Anterior cingulate cortex (tissue), 58 donors: ENCODE data around the gene RBKS.
"Not testable (repeated sequence)": the region's sequence is repeated elsewhere in the genome, so short reads cannot be mapped to it uniquely, and the experiment has no call there.

Source experiments
- DNase-seq, 58 donors: peaks; one replicate each; lab custom pipeline; 2025; lab: John Stamatoyannopoulos, UW

Gene RBKS

DNA sequence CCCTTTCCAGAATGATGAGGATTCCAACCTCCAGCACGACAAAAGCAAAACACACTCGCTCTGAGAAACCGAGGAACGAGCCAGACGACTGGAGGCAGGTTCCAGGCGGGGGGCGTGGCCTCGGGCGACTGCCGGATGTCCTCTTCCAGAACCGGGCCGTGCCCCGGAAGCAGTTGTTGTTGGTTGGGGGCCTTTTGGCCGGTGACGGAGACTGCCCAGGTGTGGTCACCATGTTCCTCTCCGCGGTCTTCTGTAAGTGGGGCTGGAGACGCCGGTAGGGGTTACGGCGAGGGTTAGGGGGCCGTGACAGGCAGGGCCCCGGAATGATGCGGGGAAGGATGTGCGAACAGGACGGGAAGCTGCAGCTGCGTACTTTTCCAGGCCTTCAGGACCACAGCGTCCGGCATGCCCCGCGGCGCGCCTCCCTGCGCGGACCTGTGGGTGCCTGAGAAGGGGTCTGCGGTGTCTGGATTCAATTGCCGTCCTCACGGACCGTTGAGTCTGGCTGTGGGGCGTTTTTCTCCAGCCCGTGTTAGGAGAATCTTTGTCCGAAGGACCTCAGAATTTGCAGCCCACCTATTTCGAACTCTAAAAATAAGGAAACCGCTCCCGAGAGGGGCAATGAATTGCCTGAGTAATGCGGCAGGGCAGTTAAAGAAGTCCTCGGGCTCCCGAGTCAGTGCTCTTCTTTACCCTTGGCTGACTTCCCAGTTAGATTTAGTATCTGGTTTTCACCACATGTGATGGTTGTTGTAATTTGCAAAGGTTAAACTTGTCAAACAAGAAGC, 118.4 kb downstream of the RBKS start, which contains the start of gene MRPL33:
MRPL33 (plus strand) TSS at position 172 of the 788 bp plus-strand sequence; CDS start at position 231, 59 bp downstream.
- peak; percentile 39 to 95 (median 89) for DNase-seq

- DNase-seq: peak in 1 of 58 donors; percentile 52
Observed at GRCh38 chr2:27771202-27771547, 119.0 kb downstream of the RBKS start.

GRCh38 chr2:27766287-27766661, 123.9 kb downstream of the RBKS start:
- no peak for DNase-seq

DNA sequence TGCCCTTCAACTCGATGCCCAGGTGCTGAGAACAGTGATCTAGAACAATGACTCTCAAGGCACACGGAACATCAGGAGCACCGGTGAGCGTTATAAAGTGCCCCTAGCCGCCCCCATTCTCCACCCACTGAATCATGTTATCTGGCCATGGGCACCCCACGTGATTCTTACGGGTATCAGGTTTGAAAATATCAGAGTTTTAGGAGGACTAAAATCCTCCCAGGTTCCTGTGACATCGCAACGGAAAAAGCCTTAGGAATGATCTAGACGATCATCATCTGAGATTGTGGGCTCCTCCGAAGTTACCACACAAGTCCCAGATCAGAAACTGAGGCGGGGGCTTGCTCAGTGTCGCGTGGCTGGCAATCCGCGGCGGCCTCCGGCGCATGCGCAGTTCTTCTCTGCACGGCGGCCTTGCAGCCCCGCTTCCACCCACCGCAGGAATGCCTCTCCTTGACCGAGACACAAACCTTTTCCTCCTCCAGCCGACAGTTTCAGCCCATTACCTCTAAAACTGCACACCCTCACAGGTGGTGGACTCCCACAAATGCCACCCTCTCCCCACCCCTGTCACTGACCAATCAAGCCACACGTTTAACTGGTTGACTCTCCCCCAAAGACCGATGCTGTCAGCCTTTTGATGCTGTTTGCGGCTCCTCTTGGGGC, 124.4 kb downstream of the RBKS start:
- DNase-seq: peak in 20 of 58 donors; percentile 2 to 45 (median 10)

- DNase-seq: not testable (repeated sequence)
Observed at GRCh38 chr2:27764526-27764925, 125.7 kb downstream of the RBKS start.

GRCh38 chr2:27763907-27764267, 126.3 kb downstream of the RBKS start:
- no peak for DNase-seq

DNA sequence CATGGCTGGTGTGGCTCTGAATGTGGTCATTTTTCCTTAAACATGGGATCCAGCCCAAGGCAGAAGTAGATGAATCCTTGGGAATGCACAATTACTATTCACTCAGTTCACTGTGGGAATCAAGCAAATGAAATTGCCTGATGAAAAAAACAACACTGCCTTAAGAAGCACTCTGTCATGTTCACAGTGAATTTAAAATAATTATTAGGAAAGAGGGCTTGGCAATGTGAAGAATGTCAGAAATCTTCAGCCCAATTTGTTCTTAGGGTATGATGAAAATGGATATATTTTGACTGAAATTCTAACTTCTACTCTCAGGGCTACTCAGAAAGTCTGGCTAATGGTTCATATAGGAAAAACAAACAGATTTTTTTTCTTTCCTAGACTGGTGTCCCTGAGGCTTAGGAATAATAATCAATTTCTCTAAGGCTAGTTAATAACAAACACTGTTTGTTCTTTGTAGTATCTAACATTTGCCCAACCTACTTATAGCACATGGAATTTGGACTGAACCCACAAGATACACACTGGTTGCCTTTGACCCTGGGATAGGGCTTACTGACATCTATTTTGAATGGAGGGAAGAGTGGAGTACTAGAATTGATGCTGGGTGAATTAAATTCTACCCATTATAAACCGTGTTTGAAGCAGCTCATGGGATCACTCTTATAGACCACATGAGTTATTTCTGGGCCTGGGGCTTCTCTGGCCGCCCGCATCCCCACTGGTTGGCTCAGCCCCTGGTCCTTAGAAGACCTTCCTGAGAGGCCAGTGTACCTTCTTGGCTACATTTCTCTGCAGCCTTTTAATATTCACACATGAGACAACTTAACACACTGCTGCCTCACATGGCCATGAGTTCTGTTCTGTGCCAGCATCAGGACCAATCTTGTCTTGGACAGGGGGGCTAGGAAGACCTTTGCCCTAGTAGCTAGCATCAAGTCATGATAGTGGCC, 127.0 kb downstream of the RBKS start:
- DNase-seq: no peak

DNA sequence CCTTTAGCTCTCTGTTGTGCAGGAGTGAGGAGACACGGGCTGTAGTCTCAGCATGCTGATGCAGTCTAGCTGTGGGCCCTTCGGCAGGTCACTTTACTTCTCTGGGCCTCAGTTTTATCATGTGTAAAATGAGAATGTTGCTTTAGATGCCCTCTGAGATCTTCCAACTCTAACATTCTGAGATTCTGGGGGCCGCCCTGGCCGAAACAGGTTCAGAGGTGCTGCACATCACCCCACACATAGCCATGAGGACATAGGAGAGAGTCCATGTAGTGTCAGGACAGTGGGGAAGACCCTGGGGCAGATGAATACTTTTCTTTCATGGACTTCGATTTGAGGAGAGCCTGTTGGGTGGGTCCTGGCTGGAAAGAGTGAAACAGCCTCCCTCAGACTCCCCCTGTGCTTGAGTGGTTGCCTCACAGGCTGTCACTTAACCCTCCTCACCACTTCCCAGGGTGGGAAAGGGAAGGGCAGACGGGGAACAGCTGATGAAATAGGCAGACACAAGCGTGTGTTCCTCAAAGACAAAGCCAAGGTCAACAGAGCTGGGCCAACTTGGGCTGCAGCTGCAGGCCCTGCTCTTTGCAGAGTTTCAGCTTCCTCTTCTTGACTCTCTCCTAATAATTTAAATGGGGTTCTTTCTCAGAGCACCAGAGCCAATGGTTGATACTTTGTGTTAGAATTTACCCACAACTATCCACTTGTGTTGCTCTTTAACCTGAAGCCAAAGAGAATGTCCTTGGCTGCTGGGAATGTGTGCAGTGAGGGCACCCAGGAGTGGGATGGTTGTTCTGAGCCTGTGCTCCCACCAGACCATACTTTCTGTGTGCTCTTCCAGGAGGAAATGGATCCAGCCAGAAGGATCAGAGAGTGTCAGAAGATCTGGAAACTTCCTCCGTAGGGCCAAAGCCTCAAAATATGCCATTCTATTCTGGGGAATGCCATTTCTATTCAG, 133.4 kb downstream of the RBKS start:
- peak in 2 of 58 donors; percentile 9 to 11 for DNase-seq

DNA sequence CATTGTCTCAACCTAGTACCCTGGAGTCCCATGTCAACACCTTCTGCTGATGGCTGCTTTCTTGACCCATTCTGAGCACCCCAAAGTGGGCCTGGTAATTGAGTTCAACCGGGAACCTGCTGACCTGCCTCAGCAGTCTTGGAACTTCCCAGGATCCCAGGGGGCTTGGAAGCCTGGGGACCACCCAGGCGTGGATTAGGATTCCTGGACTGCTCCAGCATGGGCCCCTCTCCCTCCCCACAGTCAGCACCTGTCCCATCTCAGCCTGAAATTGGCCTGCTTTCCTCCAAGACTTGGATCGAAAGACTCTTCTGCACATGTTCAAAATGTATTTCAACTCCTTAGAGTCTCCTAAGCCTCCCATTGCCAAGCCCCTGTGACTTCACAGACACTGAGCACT, 134.1 kb downstream of the RBKS start:
- no peak for DNase-seq

- no peak for DNase-seq
Observed at GRCh38 chr2:27754831-27755230, 135.4 kb downstream of the RBKS start.

DNA sequence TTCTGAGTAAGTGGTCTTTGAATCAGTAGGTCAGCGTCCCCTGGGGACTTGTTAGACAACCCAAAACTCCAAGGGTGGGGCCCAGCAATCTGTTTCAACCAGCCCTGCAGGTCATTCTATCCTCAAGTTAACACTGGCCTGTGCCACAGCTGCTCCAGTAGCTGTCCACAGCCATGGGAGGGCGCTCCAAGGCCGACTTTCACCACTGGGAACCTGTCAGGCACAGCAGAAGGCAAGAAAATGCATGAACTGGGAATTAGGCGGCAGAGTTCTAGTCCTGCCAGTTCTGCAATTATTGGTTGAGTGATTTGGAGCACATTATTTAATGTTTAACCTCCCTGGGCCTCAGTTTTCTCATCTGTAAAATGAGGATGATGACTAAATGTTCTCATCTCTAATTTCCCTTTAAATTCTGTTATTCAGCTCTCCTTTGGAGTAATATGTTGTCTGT, 136.0 kb downstream of the RBKS start:
- DNase-seq: peak in 28 of 58 donors; percentile 3 to 64 (median 22)

DNA sequence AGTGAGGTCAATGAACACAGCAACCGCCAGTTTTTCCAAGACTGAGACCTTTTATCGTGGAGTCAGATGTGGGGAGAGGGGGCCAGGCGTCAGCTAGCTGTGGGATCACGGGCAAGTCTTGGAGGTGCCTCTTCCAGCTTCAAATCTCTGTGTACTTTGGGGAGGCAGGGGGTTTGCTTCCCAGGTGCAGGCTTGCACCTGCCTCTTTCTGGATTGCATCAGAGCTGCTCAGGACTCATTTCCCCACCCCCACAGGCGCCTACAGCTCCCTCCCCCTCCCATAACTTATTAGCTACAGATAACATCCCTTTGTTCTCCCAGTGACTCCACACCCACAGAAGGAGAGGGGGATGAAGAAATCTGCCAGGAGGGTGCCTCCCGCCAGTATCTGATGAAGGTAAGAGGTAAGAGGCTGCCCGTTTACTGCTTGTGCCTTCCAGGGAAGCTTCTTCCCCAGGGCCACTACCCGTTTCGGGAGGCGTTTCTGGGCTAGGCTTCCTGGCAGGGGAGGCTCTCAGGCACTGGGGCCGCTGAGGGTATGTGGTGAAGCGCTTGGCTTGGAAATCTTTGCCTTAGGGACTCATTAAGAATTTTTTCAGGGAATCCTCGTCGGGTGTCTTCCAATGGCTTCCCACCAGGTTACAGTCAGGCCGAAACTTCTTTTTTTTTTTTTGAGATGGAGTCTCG, 137.5 kb downstream of the RBKS start:
- peak in 1 of 58 donors; percentile 25 for DNase-seq

- DNase-seq: no peak
Observed at GRCh38 chr2:27751377-27751776, 138.8 kb downstream of the RBKS start.

GRCh38 chr2:27748803-27749554, 141.2 kb downstream of the RBKS start:
- DNase-seq: not testable (repeated sequence)

GRCh38 chr2:27747827-27748352, 142.3 kb downstream of the RBKS start:
- peak in 2 of 58 donors; percentile 20 to 41 for DNase-seq

DNA sequence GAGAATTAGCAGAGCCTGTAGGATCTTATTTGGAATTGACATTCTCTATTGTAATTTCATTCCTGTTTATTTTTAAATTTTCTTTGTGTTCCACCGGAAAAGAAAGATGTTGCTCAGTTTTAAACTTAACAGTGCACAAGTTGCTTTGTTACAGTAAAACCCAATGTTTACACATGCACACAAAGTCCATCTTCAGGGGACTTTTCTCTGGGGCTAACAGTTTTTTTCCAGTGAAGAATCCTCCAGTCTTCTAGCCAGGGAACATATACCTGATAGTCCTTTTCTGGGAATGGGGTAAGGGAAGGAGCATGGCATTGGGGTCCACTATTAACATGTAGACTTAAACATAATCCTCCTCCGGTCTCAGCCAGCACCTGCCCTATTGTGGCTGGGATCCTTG, 143.9 kb downstream of the RBKS start:
- DNase-seq: no peak

DNA sequence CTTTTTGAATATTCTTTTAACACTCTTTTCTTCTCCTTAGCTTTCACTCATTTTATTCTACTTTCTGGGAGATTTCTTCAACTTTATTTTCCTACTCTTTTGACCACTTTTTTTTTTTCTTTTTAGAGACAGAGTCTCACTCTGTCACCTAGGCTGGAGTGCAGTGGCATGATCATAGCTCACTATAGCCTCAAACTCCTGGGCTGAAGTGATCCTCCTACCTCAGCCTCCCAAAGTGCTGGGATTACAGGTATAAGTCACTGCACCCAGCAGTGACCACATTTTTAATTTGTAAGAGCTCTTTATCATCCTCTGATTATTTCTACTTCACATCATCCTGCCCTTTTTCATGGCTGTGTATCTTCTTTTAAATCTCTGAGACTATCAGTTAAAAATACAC, 144.7 kb downstream of the RBKS start:
- not testable (repeated sequence) for DNase-seq

DNA sequence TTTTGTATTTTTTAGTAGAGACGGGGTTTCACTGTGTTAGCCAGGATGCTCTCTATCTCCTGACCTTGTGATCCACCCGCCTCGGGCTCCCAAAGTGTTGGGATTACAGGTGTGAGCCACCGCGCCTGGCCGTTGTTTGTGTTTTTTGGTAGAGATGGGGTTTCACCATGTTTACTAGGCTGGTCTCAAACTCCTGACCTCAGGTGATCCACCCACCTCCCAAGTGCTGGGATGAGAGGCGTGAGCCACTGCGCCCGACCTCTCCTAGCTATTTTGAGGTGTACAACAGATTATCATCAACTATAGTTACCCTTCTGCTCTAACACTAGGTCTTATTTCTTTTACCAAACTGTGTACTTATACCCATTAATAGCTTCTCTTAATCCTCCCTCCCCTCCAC, 147.6 kb downstream of the RBKS start:
- DNase-seq: no peak
